CD4-positive, alpha-beta T cell treated with Interleukin-15 for 4 hours (primary cell): Measurements from ENCODE around the gene C19orf33.
"Not testable (repeated sequence)": the region's sequence is repeated elsewhere in the genome, so short reads cannot be mapped to it uniquely, and the experiment has no call there.

Experiments
- DNase-seq: peaks from one replicate; pipeline ENCODE4 v3.0.0-alpha.2; 2020; ENCODE audit warnings: low spot score

C19orf33 gene

GRCh38 chr19:38303517-38304351 lies at the start of gene C19orf33:
Gene C19orf33 (plus strand): TSS chr19:38304251. CDS start chr19:38304262, 11 bp downstream.
- DNase-seq = no peak

- DNase-seq = no peak
These were observed 48.6 kb upstream of the C19orf33 start for GRCh38 chr19:38255383-38256014.

- DNase-seq = not testable (repeated sequence)
These were observed 42.1 kb upstream of the C19orf33 start for GRCh38 chr19:38261942-38262341.

- no peak for DNase-seq
These were observed 41.3 kb upstream of the C19orf33 start for GRCh38 chr19:38262585-38263268.

- peak; percentile 81 for DNase-seq
These were observed 40.2 kb upstream of the C19orf33 start for GRCh38 chr19:38263689-38264485.

- peak; percentile 28 for DNase-seq
These were observed 39.4 kb upstream of the C19orf33 start, which contains the start of gene SPINT2 for GRCh38 chr19:38264486-38265212. Gene SPINT2 (plus strand): TSS chr19:38264573. CDS start chr19:38264893, 320 bp downstream.

GRCh38 chr19:38265213-38265861 lies 38.7 kb upstream of the C19orf33 start:
- no peak for DNase-seq

- DNase-seq = no peak
These were observed 38.1 kb upstream of the C19orf33 start for GRCh38 chr19:38265921-38266429.

GRCh38 chr19:38266981-38267597 lies 37.0 kb upstream of the C19orf33 start:
- no peak for DNase-seq

- DNase-seq = no peak
These were observed 36.1 kb upstream of the C19orf33 start for GRCh38 chr19:38267761-38268483.

- DNase-seq = no peak
These were observed 35.5 kb upstream of the C19orf33 start for GRCh38 chr19:38268539-38268938.

- DNase-seq = no peak
These were observed 33.4 kb upstream of the C19orf33 start for GRCh38 chr19:38270587-38271167.

- no peak for DNase-seq
These were observed 30.6 kb upstream of the C19orf33 start for GRCh38 chr19:38273499-38273898.

- no peak for DNase-seq
These were observed 29.3 kb upstream of the C19orf33 start for GRCh38 chr19:38274739-38275138.

- DNase-seq = no peak
These were observed 27.0 kb upstream of the C19orf33 start for GRCh38 chr19:38276942-38277517.

- DNase-seq = no peak
These were observed 26.5 kb upstream of the C19orf33 start for GRCh38 chr19:38277549-38277948.

- DNase-seq = no peak
These were observed 25.9 kb upstream of the C19orf33 start for GRCh38 chr19:38277969-38278680.

- no peak for DNase-seq
These were observed 25.3 kb upstream of the C19orf33 start for GRCh38 chr19:38278751-38279150.
